Adrenal gland (tissue), 5 donors: ENCODE measurements around the gene MC1R.

Experiments
- POLR2A ChIP-seq, 2 donors: fragments of 450-650 bp; IDR thresholded peaks; one replicate each; pipeline ENCODE4 v1.6.1; 2017; ENCODE audit warnings: antibody characterized with exemption in 2 of 2, mild to moderate bottlenecking in 2 of 2, moderate library complexity in 1 of 2
- TF ChIP-seq, protein P1 (sequence below), 6 experiments: fragments of 450-650 bp in 4 of 6; fragments of 200-600 bp in 2 of 6; sonication (generic) in 1 of 6; IDR thresholded peaks; 1 replicate in 5 of 6; 2 replicates in 1 of 6; pipeline versions ENCODE4 v1.5.1 to v1.8.0; 2016 to 2021; ENCODE audit warnings: antibody characterized with exemption in 6 of 6, mild to moderate bottlenecking in 2 of 6, moderate library complexity in 1 of 6
- donor health status: DM: no; HTN: no; CAD: no.

DNA sequence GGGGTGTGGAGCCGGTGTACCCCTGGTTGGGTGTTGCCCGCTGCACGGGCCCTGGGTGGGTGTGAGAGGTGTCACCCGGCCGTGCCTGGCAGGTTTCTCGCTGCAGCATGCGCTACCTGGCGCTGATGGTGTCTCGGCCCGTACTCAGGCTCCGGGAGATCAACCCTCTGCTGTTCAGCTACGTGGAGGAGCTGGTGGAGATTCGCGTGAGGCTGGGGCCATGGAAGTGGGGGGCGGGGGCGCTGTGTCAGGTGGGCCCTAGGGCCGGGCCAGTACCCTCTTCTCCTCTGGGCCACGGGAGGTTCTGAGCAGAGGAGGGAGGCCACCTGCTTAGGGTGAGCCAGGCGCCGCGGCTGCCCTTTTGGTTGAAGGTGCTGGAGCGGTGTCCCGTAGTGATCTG, 43.3 kb downstream of the MC1R start:
- TF ChIP-seq, protein P1, sequence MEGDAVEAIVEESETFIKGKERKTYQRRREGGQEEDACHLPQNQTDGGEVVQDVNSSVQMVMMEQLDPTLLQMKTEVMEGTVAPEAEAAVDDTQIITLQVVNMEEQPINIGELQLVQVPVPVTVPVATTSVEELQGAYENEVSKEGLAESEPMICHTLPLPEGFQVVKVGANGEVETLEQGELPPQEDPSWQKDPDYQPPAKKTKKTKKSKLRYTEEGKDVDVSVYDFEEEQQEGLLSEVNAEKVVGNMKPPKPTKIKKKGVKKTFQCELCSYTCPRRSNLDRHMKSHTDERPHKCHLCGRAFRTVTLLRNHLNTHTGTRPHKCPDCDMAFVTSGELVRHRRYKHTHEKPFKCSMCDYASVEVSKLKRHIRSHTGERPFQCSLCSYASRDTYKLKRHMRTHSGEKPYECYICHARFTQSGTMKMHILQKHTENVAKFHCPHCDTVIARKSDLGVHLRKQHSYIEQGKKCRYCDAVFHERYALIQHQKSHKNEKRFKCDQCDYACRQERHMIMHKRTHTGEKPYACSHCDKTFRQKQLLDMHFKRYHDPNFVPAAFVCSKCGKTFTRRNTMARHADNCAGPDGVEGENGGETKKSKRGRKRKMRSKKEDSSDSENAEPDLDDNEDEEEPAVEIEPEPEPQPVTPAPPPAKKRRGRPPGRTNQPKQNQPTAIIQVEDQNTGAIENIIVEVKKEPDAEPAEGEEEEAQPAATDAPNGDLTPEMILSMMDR (IDR thresholded peaks at IDR 0.05) = no peak
- no peak for TF ChIP-seq POLR2A (IDR thresholded peaks at IDR 0.05)
